HepG2 (cell line): ENCODE results near the gene CHST14.

ENCODE experiments used
- EP300 ChIP-seq, 3 experiments: sonication (generic) in 1 of 3; formaldehyde crosslinking in 1 of 3; IDR thresholded peaks; 2 replicates each; pipeline versions ENCODE4 v1.5.1 to v1.6.1; 2011 to 2020; ENCODE audit warnings: low read depth in 2 of 3, low read length in 2 of 3, borderline replicate concordance in 1 of 3, improper control_type of control experiment in 1 of 3, mild to moderate bottlenecking in 1 of 3, missing genetic modification reagents in 1 of 3, moderate library complexity in 1 of 3
- HMGA1 ChIP-seq: sonication (generic); formaldehyde crosslinking; conservative IDR thresholded peaks from 2 replicates; pipeline ENCODE4 v1.4.0; 2020; ENCODE audit warnings: missing genetic modification reagents
- POLR2A ChIP-seq, 2 experiments: IDR thresholded peaks; 2 replicates each; pipeline ENCODE4 v1.6.1; 2011; ENCODE audit warnings: low read depth in 2 of 2, low read length in 2 of 2, mild to moderate bottlenecking in 1 of 2, moderate library complexity in 1 of 2; ENCODE audit not compliant: insufficient read depth in 1 of 2
- TCF12 ChIP-seq, 2 experiments: fragments of 450-650 bp in 1 of 2; sonication (generic) in 1 of 2; formaldehyde crosslinking in 1 of 2; IDR thresholded peaks; 2 replicates each; pipeline versions ENCODE4 v1.6.1 to v1.8.0; 2017 to 2022; ENCODE audit warnings: antibody characterized with exemption in 1 of 2, mild to moderate bottlenecking in 1 of 2, missing genetic modification reagents in 1 of 2, moderate library complexity in 1 of 2
- TEAD2 ChIP-seq: sonication (generic); formaldehyde crosslinking; IDR thresholded peaks from 2 replicates; pipeline ENCODE4 v1.9.0; 2021; ENCODE audit warnings: missing genetic modification reagents
- ZNF430 ChIP-seq: sonication (generic); formaldehyde crosslinking; IDR thresholded peaks from 2 replicates; pipeline ENCODE4 v1.9.0; 2021; ENCODE audit warnings: mild to moderate bottlenecking, missing genetic modification reagents

- TF ChIP-seq TCF12 (IDR thresholded peaks at IDR 0.05): no peak
- no peak for TF ChIP-seq TCF12 (CRISPR knock-in tag; IDR thresholded peaks at IDR 0.05)
- TF ChIP-seq TEAD2: no peak
- no peak for TF ChIP-seq HMGA1 (CRISPR knock-in tag)
- no peak for TF ChIP-seq ZNF430 (CRISPR knock-in tag)
- TF ChIP-seq POLR2A (IDR thresholded peaks at IDR 0.05; ENCODE audit: insufficient read depth in 1 of 2, low read depth in 2 of 2, low read length in 2 of 2): no peak
- no peak for TF ChIP-seq EP300 (IDR thresholded peaks at IDR 0.05; ENCODE audit: low read depth in 2 of 2, low read length in 2 of 2)
- TF ChIP-seq EP300 (CRISPR knock-in tag; IDR thresholded peaks at IDR 0.05; ENCODE audit: borderline replicate concordance): no peak
Measured at GRCh38 chr15:40460404-40460803, 10.4 kb upstream of the CHST14 start.
